Raji (cell line): ENCODE results near the gene ERFL.

Source experiments
- POLR2A ChIP-seq: IDR thresholded peaks from 2 replicates; pipeline ENCODE4 v1.6.1; 2011; ENCODE audit warnings: low read depth, low read length, control low read depth; ENCODE audit not compliant: insufficient read depth

ERFL gene

DNA sequence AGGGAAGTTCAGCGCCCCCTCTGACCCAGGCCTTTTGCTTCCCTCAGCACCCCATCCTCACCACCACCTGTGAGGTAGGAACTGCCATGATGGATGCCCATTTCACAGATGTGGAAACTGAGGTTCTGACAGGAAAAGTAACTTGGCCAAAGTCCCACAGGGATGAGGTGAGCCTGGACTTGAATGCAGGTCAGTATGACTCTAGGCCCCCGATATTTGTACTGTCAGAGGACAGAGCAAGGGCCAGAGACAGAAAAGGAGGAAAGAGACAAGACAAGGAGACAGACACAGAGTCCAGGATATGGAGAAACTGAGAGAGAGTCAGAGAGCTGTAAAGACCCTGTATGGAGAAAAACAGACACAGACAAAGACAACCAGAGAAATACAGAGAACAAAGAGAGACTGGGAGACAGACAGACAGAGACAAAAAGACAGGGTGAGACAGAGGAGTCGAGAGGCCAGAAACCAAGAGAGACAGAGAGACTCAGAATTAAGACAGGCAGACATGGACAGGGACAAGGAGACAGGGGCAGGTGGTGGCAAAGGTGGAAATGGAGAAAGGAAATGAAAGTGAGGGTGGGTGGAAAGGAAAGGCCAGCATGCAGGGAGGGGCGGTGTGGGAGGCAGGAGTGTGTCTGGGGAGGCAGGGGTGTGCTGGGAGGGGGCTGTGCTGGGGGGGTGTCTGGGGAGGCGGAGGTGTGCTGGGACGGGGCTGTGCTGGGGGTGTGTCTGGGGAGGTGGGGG is 5.0 kb downstream of the ERFL start:
- no peak for TF ChIP-seq POLR2A

DNA sequence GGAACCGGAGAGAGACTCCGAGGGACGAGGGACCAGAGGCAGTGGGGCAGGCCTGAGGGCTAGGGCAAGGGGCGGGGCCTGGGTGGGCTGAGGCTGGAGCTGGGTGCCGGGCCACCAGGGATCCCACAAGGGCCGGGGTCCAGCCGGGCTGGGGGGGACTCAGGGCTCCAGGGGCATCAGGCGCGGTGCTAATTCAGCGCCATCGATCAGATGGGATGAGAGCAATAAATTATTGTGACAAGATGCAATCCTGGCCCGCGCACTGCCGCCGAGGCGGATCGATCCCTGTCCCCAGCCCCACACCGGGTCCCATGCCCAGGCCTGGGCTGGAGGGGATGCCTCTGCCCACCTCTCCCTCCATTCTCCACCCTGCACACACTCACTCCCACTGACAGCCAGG is 5.7 kb downstream of the ERFL start:
- TF ChIP-seq POLR2A, result no peak

DNA sequence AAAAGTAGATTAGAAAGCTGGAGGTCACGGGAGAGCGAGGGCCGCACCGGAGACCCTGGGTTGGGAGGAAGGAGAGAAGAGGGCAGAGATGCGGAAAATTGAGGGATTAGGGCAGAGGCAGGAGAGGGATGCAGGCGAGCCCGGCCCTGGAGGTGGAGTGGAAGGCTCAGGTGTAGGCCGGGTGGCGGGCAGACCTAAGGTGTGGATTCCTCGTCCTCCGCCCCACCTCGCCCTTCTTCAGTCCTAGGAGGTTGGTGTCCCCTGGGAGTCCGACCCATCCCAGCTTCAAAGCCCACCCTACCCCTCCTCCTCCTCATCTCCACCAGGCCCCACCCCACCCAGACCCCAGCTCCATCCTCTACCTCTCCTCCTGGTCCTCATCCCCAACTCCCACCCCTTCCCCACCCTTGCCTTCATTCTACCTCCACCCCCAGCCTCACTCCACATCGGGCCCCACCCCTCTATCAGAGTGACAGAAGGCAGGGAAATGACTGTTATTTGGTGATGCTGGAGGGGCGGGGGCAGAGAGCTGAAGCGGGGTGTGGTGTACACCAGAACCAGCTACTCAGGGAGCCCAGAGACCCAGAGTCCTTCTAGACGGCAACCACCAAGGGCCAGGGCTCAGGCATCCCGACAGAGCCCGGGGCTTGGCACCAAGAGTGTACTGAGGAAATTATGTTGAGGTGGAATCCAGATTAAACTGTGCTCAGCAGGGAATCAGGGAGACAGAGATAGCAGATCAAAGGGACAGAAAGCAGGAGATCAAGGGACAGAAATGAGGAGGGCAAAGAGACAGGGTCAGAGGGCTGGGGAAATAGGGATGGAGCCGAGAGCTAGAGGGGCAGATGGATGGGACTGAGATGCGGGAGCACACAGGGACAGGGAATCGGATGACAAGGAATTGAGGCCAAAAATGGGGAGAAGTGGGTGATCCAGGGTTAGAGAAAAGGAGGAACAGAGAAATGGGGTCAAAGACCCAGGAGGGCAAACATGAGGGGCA is 6.4 kb downstream of the ERFL start:
- no peak for TF ChIP-seq POLR2A

DNA sequence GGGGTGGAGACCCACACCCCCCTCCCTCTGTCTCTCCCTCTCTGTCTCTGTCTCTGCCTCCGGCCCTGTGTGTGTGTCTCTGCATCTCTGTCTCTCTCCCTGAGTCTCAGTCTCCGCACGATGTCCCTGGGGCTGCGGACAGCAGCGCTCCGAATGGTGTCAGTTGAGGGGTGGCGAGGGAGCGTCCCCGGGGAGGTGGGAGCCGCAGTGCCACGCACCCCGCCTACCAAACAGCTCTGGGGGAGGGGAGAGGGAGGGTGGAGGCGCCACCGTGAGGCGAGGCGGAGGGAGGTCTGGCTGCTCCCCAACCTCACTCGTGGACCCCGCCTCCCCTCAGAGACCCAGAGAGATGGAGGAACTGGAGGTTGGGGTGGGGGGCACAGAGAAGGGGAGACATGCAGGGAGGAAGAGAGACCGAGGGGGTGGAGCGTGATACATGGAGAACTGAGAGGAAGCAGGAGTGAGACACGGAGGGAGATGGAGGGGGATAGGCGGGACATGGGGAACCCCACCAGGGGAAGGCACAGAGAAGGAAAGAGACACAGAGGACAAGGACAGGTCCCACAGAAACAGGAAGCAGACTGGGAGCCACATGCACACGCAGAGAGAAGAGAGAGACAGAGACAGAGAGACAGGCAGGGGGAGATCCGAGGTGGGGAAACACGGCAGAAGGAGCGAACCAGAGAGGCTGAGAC is 7.2 kb downstream of the ERFL start:
- no peak for TF ChIP-seq POLR2A

DNA sequence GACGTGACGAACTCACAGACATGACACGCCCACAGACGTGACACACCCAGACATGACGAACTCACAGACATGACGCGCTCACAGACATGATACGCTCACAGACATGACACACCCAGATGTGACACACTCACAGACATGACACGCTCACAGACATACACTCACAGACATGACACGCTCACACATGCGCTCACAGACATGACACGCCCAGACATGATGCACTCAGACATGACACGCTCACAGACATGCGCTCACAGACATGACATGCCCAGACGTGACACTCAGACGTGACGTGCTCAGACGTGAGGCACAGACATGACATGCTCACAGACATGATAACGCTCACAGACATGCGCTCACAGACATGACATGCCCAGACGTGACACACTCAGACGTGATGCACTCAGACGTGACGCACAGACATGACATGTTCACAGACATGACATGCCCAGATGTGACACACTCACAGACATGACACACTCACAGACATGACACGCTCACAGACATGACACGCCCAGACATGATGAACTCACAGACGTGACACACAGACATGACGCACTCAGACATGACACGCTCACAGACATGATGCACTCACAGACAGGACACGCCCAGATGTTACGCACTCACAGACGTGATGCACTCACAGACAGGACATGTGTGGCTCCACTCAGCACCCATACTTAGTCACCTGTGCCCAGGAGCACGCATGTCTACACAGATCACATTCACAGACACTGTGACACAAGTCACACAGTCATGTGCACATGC is 8.1 kb downstream of the ERFL start:
- no peak for TF ChIP-seq POLR2A

DNA sequence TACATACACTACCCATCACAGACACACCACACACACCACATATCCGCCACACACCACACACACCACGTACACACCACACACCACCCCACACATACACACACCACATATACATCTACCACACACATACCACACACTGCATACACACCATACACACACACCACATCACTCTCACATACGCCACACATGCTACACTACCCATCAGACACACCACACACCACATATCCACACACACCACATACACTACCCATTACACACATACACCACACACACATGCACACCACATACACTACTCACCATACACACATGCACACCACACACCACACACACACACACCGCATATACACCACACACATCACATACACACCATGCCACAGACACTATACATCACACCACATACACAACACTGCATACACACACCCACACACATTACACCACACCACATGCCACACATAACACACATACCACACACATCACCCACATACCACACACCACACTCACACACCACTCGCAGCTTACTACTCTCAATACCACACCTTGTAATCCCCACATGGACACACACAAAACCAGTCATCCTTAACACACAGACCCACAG is 9.5 kb downstream of the ERFL start:
- TF ChIP-seq POLR2A, result no peak

DNA sequence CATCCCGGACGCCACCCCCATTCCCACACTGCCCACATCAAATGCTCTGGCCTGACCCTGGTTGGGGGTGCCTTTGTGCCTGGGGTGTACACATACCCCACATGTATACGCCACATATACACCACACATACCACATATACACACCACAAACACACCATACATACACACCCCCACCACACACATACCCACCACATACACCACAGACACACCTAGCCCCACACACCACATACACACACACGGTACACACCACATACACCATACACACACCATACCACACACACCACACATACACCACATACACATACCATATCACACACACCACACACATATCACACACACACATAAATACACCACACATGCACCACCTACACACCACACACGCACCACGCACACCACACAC is 10.2 kb downstream of the ERFL start:
- no peak for TF ChIP-seq POLR2A

DNA sequence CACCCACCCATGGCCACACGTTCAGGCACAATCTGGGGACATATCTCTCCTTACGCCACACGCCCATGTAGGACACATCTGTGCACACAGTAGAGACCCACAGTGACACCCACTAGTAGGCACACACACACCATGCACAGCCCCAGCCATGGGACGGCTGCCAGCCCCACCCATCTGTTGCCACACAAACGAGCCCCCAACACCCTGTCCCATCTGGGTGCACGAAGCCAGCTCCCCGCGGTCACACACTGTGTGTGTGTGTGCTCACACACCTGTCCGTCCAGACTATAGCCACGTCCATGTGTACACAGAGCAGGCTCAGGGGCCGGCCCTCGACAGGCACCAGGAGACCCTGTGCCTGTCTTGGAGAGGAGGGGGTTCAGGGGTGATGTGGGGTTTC is 10.6 kb downstream of the ERFL start:
- TF ChIP-seq POLR2A, result no peak

DNA sequence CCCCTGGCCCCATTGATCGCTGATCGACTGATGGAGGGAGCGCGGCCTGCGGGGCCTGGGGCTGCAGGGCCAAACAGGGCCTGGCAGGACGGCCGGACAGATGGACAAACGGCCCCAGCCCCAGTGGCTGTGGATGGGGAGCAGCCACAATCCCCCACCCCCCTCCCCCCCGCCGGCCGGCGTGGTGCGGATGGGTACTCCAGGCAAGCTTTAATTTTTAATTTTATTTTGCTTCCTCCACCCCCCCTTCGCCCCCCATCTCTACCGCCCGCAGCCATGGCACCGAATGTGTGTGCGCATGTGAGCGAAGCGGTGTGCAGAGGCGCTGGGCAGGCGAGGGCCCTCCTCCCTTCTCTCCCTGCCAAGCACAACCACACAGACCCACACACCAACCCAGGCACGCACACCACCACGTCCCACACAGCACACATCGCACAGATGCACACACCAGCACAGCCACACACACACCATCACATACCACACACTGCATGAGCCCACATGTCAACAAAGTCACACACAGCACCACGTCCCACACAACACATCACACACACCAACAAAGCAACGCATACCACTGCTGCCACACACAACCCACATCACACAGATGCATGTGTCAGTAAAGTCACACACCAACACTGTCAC is 12.4 kb downstream of the ERFL start:
- TF ChIP-seq POLR2A, result no peak

DNA sequence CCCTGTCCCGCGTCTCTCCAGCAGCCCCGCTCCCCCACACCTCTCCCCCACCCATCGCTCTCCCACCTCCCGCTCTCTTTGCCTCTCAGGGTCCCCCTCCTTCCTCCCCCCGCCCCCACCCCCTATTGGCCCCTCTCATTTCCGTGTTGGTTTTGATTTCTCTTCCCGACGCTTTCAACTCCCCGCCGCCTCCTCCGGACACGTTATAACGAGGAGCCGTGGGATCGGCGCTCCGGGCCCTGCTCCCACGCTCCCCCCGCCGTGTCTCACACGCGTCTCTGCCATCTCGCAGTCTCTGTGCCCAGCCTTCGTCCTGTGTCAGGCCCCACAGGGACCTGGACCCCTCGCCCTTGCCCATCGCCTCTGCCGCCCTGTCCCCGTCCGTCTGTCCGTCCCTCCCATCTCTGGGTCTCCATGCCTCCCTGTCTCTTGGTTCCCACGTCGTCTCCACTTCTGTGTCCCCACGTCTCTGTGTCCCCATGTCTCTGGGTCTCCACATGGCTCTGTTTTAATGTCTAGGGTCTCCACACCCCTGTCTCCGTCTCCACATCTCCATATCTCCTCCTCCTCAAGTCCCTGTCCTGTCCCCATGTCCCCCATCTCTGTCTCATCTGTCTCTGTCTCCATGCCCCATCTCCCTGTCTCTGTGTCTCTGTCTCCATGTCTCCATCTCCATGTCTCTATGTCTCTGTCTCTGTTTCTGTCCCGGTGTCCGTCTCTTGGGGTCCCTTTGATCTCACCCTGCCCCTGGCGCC is 13.1 kb downstream of the ERFL start:
- TF ChIP-seq POLR2A, result no peak

DNA sequence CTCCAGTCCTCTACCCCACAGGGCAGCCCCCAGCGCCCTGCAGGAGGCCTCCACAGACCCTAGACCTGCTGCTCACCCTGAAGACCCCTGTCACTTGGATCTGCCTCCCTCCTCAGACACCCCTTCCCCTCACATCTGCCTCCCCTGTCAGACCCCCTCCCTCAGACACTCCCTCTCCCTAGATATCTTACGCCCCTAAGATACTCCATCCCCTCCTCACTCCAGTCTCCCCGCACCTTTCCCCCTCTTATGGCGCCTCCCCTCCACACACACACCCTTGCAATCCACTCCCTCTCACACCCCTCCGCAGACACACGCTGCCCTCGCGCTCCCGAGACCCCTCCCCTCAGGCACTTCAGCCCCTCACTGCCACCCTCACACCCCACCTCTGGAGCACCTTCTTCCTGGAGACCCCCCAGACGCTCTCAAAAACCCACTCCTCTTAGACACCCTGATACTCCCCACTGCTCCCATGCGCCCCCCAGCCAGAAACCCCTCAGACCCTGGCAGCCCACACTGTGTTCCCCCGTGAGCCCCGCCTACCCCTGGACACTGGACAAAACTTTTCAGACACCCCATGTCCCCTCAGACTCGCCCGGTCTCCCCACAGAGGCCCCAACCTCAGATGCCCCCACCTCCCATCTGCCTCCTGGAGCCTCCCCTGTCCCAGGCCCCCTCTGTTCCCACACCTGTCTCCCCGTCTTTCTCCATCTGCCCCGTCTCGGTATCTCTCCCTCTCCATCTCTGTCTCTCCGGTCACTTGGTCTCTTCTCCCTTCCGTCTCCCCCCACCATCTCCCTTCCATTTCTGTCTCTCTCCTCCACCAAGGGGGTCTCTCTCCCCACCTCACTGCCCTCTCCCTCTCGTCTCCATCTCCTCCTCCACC is 14.5 kb downstream of the ERFL start:
- no peak for TF ChIP-seq POLR2A

DNA sequence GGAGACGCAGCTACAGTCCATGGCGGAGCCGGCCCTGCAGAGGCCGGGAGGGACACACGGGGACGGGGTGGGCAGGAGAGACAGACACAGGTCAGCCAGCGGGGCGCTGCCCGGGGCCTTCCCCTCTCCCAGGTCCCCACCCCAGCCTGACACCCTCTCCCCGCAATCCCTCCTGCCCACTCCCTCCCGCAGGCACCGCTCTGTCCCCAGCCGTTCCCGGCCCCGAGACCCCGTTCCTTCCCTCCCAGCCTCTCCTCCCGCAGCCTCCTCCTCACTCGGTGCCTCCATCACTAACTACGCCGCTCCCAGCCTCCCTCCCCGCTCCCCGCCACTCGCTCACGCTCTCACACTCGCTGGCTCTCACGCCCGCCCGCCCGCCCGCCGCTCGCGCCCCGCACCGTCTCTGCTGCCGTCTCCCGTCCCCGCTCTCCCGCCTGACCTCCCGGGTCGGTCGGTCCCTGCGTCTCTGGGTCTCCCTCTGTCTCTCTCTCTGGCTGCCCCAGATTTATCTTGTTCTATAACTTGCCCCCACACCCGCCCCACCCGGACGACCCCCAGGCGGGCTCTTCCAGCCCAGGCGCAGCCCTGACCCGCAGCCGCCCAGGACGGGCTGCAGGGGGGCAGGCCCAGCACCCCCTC is 15.2 kb downstream of the ERFL start:
- TF ChIP-seq POLR2A, result no peak
